ENCODE measurements around the gene NMU.
"Not testable (repeated sequence)": the region's sequence is repeated elsewhere in the genome, so short reads cannot be mapped to it uniquely, and the experiment has no call there.

NMU gene

DNA sequence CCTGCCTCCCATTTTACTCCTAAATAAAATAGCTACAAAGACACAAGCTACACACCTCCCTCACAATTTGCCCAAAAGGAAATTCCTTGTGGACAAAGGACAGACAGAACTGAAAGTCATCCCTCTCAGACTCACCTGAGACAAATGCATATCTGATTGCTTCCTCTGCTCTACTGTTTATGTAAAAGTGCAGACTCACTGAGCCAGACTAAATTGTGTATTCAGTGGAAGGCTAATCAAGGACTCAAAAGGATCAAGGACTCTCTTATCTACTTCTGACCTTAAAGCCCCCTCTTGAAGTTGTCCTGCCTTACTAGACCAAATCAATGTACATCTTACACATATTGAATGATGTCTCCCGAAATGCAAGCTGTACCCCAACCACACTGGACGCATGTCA, 47.9 kb downstream of the NMU start:
- H3K36me3 ChIP-seq (ENCODE audit: control insufficient read depth, low read length) = no peaks in the 10 kb centered on the region
- TF ChIP-seq, protein P1, sequence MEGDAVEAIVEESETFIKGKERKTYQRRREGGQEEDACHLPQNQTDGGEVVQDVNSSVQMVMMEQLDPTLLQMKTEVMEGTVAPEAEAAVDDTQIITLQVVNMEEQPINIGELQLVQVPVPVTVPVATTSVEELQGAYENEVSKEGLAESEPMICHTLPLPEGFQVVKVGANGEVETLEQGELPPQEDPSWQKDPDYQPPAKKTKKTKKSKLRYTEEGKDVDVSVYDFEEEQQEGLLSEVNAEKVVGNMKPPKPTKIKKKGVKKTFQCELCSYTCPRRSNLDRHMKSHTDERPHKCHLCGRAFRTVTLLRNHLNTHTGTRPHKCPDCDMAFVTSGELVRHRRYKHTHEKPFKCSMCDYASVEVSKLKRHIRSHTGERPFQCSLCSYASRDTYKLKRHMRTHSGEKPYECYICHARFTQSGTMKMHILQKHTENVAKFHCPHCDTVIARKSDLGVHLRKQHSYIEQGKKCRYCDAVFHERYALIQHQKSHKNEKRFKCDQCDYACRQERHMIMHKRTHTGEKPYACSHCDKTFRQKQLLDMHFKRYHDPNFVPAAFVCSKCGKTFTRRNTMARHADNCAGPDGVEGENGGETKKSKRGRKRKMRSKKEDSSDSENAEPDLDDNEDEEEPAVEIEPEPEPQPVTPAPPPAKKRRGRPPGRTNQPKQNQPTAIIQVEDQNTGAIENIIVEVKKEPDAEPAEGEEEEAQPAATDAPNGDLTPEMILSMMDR (IDR thresholded peaks at IDR 0.05; ENCODE audit: low read depth, low read length, poor library complexity, severe bottlenecking) = no peak
- no peak for TF ChIP-seq EZH2phosphoT487 (IDR thresholded peaks at IDR 0.05; ENCODE audit: borderline replicate concordance, low read length)
- no peaks in the 10 kb centered on the region for H3K4me1 ChIP-seq (ENCODE audit: control insufficient read depth, low read length)

DNA sequence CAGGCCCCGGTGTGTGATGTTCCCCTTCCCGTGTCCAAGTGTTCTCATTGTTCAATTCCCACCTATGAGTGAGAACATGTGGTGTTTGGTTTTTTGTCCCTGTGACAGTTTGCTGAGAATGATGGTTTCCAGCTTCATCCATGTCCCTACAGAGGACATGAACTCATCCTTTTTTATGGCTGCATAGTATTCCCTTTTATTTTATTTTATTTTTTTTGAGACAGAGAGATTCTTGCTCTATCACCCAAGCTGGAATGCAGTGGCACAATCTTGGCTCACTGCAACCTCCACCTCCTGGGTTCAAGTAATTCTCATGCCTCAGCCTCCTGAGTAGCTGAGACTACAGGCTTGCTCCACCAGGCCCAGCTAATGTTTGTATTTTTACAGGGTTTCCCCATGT, 53.3 kb downstream of the NMU start:
- not testable (repeated sequence) for H4K20me1 ChIP-seq (ENCODE audit: control insufficient read depth, insufficient read depth, low read depth, low read length)

More for the DNA sequence above, 47.9 kb downstream of the NMU start:
- no peak overlapping the region for H3K27ac ChIP-seq (ENCODE audit: low read depth, low read length)
- H3K9me3 ChIP-seq (ENCODE audit: control insufficient read depth, insufficient read depth, low read length) = no peaks in the 10 kb centered on the region
- no peaks in the 10 kb centered on the region for H4K20me1 ChIP-seq (ENCODE audit: control insufficient read depth, insufficient read depth, low read depth, low read length)
- no peaks in the 10 kb centered on the region for H3K9me2 ChIP-seq (replicated peaks; ENCODE audit: control insufficient read depth, low read length)
- no peak overlapping the region for H3K4me2 ChIP-seq (ENCODE audit: low read length)
- H3F3A ChIP-seq (ENCODE audit: control insufficient read depth, insufficient read depth) = no peaks in the 10 kb centered on the region
- no peaks in the 10 kb centered on the region for H3K79me2 ChIP-seq (ENCODE audit: control insufficient read depth, low read length)
- H3K27me3 ChIP-seq (ENCODE audit: control insufficient read depth, low read length) = no peaks in the 10 kb centered on the region
- no peak overlapping the region for H3K4me3 ChIP-seq (ENCODE audit: low read length)

DNA sequence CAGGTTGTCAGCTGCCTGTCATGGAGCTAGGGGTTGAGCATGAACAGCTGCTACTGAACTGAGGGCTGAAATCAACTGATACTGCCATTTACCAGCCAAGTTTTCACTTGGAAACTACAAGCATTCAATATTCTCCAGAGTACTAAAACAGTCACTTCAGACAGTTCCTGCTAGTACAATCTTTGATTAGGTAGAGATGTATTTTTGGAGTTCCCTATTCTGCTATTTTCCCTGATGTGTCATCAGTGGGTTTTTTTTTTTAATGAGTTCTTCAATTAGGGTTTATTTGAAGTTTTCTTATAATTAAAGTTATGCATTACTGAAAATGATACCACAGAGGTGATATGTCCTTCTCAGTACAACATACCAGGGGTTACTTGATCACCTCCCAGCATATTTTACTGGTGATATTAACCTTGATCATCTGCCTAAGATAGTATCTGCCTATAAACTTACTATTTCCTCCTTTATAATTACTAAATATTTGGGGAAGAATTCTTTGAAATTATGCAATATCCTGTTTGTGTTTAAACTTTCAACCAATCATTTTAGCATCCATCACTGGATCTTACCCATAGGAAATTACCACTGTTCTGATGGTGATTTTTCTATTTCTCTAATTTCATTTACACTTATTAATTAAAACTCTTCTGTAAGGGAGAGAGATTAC, 57.6 kb downstream of the NMU start:
- H3K36me3 ChIP-seq (ENCODE audit: control insufficient read depth, low read length) = no peaks in the 10 kb centered on the region
- no peaks in the 10 kb centered on the region for H3K79me2 ChIP-seq (ENCODE audit: control insufficient read depth, low read length)
- no peaks in the 10 kb centered on the region for H3K27me3 ChIP-seq (ENCODE audit: control insufficient read depth, low read length)
- H4K20me1 ChIP-seq (ENCODE audit: control insufficient read depth, insufficient read depth, low read depth, low read length) = no peaks in the 10 kb centered on the region
- no peak overlapping the region for H3K4me3 ChIP-seq (ENCODE audit: low read length)
- H3K27ac ChIP-seq (ENCODE audit: low read depth, low read length) = no peak overlapping the region
- no peak for TF ChIP-seq EZH2phosphoT487 (IDR thresholded peaks at IDR 0.05; ENCODE audit: borderline replicate concordance, low read length)
- TF ChIP-seq, protein P1 (IDR thresholded peaks at IDR 0.05; ENCODE audit: low read depth, low read length, poor library complexity, severe bottlenecking) = no peak
- H3K4me1 ChIP-seq (ENCODE audit: control insufficient read depth, low read length) = peaks cover 4% of the 10 kb centered on the region; the same call in 1 of the 2 replicates
- no peaks in the 10 kb centered on the region for H3K9me2 ChIP-seq (replicated peaks; ENCODE audit: control insufficient read depth, low read length)
- H3K9me3 ChIP-seq (ENCODE audit: control insufficient read depth, insufficient read depth, low read length) = no peaks in the 10 kb centered on the region
- H3K4me2 ChIP-seq (ENCODE audit: low read length) = no peak overlapping the region
- H3F3A ChIP-seq (ENCODE audit: control insufficient read depth, insufficient read depth) = no peaks in the 10 kb centered on the region

More for the DNA sequence above, 53.3 kb downstream of the NMU start:
- not testable (repeated sequence) for H3K36me3 ChIP-seq (ENCODE audit: control insufficient read depth, low read length); H3K27ac ChIP-seq (ENCODE audit: low read depth, low read length); H3K4me2 ChIP-seq (ENCODE audit: low read length); H3F3A ChIP-seq (ENCODE audit: control insufficient read depth, insufficient read depth); H3K4me1 ChIP-seq (ENCODE audit: control insufficient read depth, low read length); H3K4me3 ChIP-seq (ENCODE audit: low read length); H3K27me3 ChIP-seq (ENCODE audit: control insufficient read depth, low read length); H3K9me2 ChIP-seq (replicated peaks; ENCODE audit: control insufficient read depth, low read length); H3K79me2 ChIP-seq (ENCODE audit: control insufficient read depth, low read length); H3K9me3 ChIP-seq (ENCODE audit: control insufficient read depth, insufficient read depth, low read length)

DNA sequence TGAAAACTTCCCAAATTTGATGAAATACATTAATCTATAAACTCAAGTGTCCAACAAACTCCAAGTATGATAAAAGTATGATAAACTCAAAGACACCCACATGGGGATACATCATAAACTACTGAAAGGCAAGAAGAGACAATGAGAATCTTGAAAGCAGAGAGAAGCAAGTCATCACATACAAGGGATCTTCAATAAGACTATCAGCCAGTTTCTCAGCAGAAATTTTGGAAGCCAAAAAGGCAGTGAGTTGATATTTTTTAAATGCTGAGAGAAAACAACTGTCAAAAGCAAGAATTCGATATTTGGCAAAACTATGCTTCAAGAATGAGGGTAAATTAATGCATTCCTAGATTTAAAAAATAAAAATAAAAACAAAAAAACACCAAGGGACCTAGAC, 60.6 kb downstream of the NMU start:
- no peak overlapping the region for H3K4me3 ChIP-seq (ENCODE audit: low read length)
- H3K9me2 ChIP-seq (replicated peaks; ENCODE audit: control insufficient read depth, low read length) = no peaks in the 10 kb centered on the region
- TF ChIP-seq, protein P1 (IDR thresholded peaks at IDR 0.05; ENCODE audit: low read depth, low read length, poor library complexity, severe bottlenecking) = no peak
- no peak for TF ChIP-seq EZH2phosphoT487 (IDR thresholded peaks at IDR 0.05; ENCODE audit: borderline replicate concordance, low read length)
- H3K36me3 ChIP-seq (ENCODE audit: control insufficient read depth, low read length) = no peaks in the 10 kb centered on the region
- H3F3A ChIP-seq (ENCODE audit: control insufficient read depth, insufficient read depth) = no peaks in the 10 kb centered on the region
- no peak overlapping the region for H3K27ac ChIP-seq (ENCODE audit: low read depth, low read length)
- no peaks in the 10 kb centered on the region for H4K20me1 ChIP-seq (ENCODE audit: control insufficient read depth, insufficient read depth, low read depth, low read length)
- no peak overlapping the region for H3K4me2 ChIP-seq (ENCODE audit: low read length)
- H3K9me3 ChIP-seq (ENCODE audit: control insufficient read depth, insufficient read depth, low read length) = no peaks in the 10 kb centered on the region
- no peaks in the 10 kb centered on the region for H3K27me3 ChIP-seq (ENCODE audit: control insufficient read depth, low read length)
- peaks cover 4% of the 10 kb centered on the region; the same call in 1 of the 2 replicates for H3K4me1 ChIP-seq (ENCODE audit: control insufficient read depth, low read length)
- H3K79me2 ChIP-seq (ENCODE audit: control insufficient read depth, low read length) = no peaks in the 10 kb centered on the region

Measured in DOHH2 (cell line).